GM23338 (cell line): ENCODE data around the gene METTL4. TPM values are rescaled to one million over a fixed set of nuclear protein-coding genes. Genes with fewer than 3 reads are reported as not detected.
"Not testable (repeated sequence)": the region's sequence is repeated elsewhere in the genome, so short reads cannot be mapped to it uniquely, and the experiment has no call there.

Source experiments
- ATAC-seq: fragments of 200-7000 bp; cut with Tn5 transposase; 3 replicates; pipeline ENCODE4 v1.9.1; 2020
- DNase-seq: peaks from one replicate; pipeline ENCODE4 v3.0.0-alpha.2; 2015; ENCODE audit warnings: low spot score
- H2AFZ ChIP-seq: fragments of 200-600 bp; sonication (generic); 2 replicates; pipeline ENCODE4 v1.8.0; 2016; ENCODE audit warnings: antibody characterized with exemption, mild to moderate bottlenecking, moderate library complexity
- H3F3A ChIP-seq: fragments of 200-600 bp; sonication (generic); replicated peaks from 2 replicates; pipeline ENCODE4 v1.8.0; 2017; ENCODE audit warnings: antibody characterized with exemption, mixed run types, low read depth
- H3K27ac ChIP-seq: fragments of 200-600 bp; sonication (generic); 2 replicates; pipeline ENCODE4 v1.6.1; 2016; ENCODE audit warnings: low read depth
- H3K27me3 ChIP-seq: fragments of 200-600 bp; sonication (generic); 2 replicates; pipeline ENCODE4 v1.8.0; 2016; ENCODE audit warnings: mild to moderate bottlenecking, mixed run types, moderate library complexity; ENCODE audit not compliant: insufficient read depth
- H3K36me3 ChIP-seq: fragments of 200-600 bp; sonication (generic); 2 replicates; pipeline ENCODE4 v1.8.0; 2016; ENCODE audit warnings: mild to moderate bottlenecking; ENCODE audit not compliant: insufficient read depth
- H3K4me1 ChIP-seq: fragments of 200-600 bp; sonication (generic); 2 replicates; pipeline ENCODE4 v1.8.0; 2016; ENCODE audit warnings: mild to moderate bottlenecking, moderate library complexity; ENCODE audit not compliant: insufficient read depth
- H3K4me2 ChIP-seq: fragments of 200-600 bp; sonication (generic); 2 replicates; pipeline ENCODE4 v1.7.1; 2017; ENCODE audit warnings: mixed run types
- H3K4me3 ChIP-seq: fragments of 200-600 bp; sonication (generic); 2 replicates; pipeline ENCODE4 v1.6.1; 2016; ENCODE audit warnings: mixed run types
- H3K79me2 ChIP-seq: fragments of 200-600 bp; sonication (generic); replicated peaks from 2 replicates; pipeline ENCODE4 v1.8.0; 2017; ENCODE audit warnings: mild to moderate bottlenecking; ENCODE audit not compliant: insufficient read depth
- H3K9me2 ChIP-seq: fragments of 200-600 bp; sonication (generic); 2 replicates; pipeline ENCODE4 v1.8.0; 2017; ENCODE audit not compliant: insufficient read depth
- H4K20me1 ChIP-seq: fragments of 200-600 bp; sonication (generic); replicated peaks from 2 replicates; pipeline ENCODE4 v1.8.0; 2017; ENCODE audit warnings: mild to moderate bottlenecking; ENCODE audit not compliant: insufficient read depth
- H3K27ac Mint-ChIP-seq: 2 replicates; pipeline ENCODE4 v1.8.0; 2020; ENCODE audit warnings: inconsistent platforms, mild to moderate bottlenecking, moderate library complexity, mixed read lengths
- H3K27me3 Mint-ChIP-seq: 3 replicates; pipeline ENCODE4 v1.8.0; 2022; ENCODE audit warnings: low read depth, mild to moderate bottlenecking, moderate library complexity, mixed read lengths, inconsistent platforms; ENCODE audit not compliant: insufficient read depth, poor library complexity
- H3K36me3 Mint-ChIP-seq: 3 replicates; pipeline ENCODE4 v1.8.0; 2021; ENCODE audit warnings: low read depth, mild to moderate bottlenecking, inconsistent platforms, moderate library complexity, mixed read lengths
- H3K4me1 Mint-ChIP-seq: 3 replicates; pipeline ENCODE4 v1.8.0; 2020; ENCODE audit warnings: mild to moderate bottlenecking, inconsistent platforms, mixed read lengths
- H3K4me3 Mint-ChIP-seq: 3 replicates; pipeline ENCODE4 v1.8.0; 2021; ENCODE audit warnings: moderate library complexity, mild to moderate bottlenecking, inconsistent platforms, mixed read lengths
- H3K9me3 Mint-ChIP-seq: 3 replicates; pipeline ENCODE4 v1.8.0; 2020; ENCODE audit warnings: moderate library complexity, mild to moderate bottlenecking, inconsistent platforms, mixed read lengths
- CREB1 ChIP-seq: fragments of 250-450 bp; sonication (Bioruptor Pico); IDR thresholded peaks from 2 replicates; pipeline ENCODE4 v1.5.0; 2020; ENCODE audit warnings: low read depth, mild to moderate bottlenecking, moderate library complexity
- EZH2 ChIP-seq: fragments of 200-600 bp; sonication (generic); IDR thresholded peaks from one replicate; pipeline ENCODE4 v1.8.0; 2017; ENCODE audit warnings: antibody characterized with exemption, mild to moderate bottlenecking, low read depth; ENCODE audit not compliant: unreplicated experiment
- EZH2phosphoT487 ChIP-seq: fragments of 200-600 bp; sonication (generic); IDR thresholded peaks from one replicate; pipeline ENCODE4 v1.8.1; 2018; ENCODE audit warnings: antibody characterized with exemption; ENCODE audit not compliant: unreplicated experiment
- JUNB ChIP-seq: IDR thresholded peaks from one replicate; pipeline ENCODE4 v1.6.1; 2016; ENCODE audit warnings: antibody characterized with exemption; ENCODE audit not compliant: unreplicated experiment
- NANOG ChIP-seq: IDR thresholded peaks from 2 replicates; pipeline ENCODE4 v1.6.1; 2016; ENCODE audit warnings: antibody characterized with exemption, borderline replicate concordance
- POLR2AphosphoS5 ChIP-seq: IDR thresholded peaks from 2 replicates; pipeline ENCODE4 v1.6.1; 2016; ENCODE audit warnings: antibody characterized with exemption, low read depth
- STAT1 ChIP-seq: IDR thresholded peaks from one replicate; pipeline ENCODE4 v1.6.1; 2016; ENCODE audit warnings: antibody characterized with exemption; ENCODE audit not compliant: unreplicated experiment
- ZNF114 ChIP-seq: fragments of 250-450 bp; sonication (Bioruptor Pico); IDR thresholded peaks from 2 replicates; pipeline ENCODE4 v1.5.0; 2020; ENCODE audit warnings: mild to moderate bottlenecking, moderate library complexity
- ZNF331 ChIP-seq: fragments of 250-450 bp; sonication (Bioruptor Pico); IDR thresholded peaks from 2 replicates; pipeline ENCODE4 v1.5.0; 2020; ENCODE audit warnings: low read depth, mild to moderate bottlenecking, moderate library complexity
- polyA plus RNA-seq: library from polyadenylated mRNA; unstranded; fragments of >200 nt; fragmentation: Nextera tagmentation; extraction: Ambion mirVana; gene quantifications from 2 replicates; pipeline ENCODE4 v1.2.1, GENCODE V29; 2016
- total RNA-seq: library from RNA; depleted of rRNA; stranded (reverse); fragments of >200 nt; shearing (Covaris generic); gene quantifications from 2 replicates; pipeline ENCODE4 v1.2.3, GENCODE V29; 2014
- TF ChIP-seq, protein P1 (sequence below), 2 experiments: fragments of 200-600 bp in 1 of 2; sonication (generic) in 1 of 2; conservative IDR thresholded peaks; 2 replicates each; pipeline versions ENCODE4 v1.5.1 to v1.6.1; 2016 to 2017; ENCODE audit warnings: antibody characterized with exemption in 2 of 2, low read depth in 2 of 2, mild to moderate bottlenecking in 2 of 2, moderate library complexity in 1 of 2
- TF ChIP-seq, protein P2 (sequence below): fragments of 250-450 bp; sonication (Bioruptor Pico); IDR thresholded peaks from 2 replicates; pipeline ENCODE4 v1.5.0; 2020; ENCODE audit warnings: mild to moderate bottlenecking, moderate library complexity
- TF ChIP-seq, protein P3 (sequence below): IDR thresholded peaks from one replicate; pipeline ENCODE4 v1.6.1; 2018; ENCODE audit warnings: antibody characterized with exemption; ENCODE audit not compliant: unreplicated experiment

METTL4 gene
- total and polyA plus RNA-seq, 2 experiments from 2014 or later, result 11.9 to 14.9 TPM

DNA sequence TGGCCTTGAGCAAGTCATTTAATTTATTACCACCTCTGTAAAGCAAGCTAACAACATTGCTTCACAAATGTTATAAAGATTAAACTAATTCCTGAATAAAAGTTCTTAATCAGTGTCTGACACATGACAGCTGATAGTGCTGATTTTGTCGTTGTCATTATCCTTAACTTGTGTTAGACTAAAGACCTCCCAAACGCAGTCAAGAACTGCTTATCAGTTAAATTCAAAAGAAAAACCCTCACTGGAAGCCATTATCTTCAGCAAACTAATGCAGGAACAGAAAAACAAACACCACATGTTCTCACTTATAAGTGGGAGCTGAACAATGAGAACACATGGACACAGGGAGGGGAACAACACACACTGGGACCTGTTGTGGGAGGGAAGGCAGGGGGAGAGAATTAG, 46.5 kb downstream of the METTL4 start:
- not testable (repeated sequence) for DNase-seq, H3K4me2 ChIP-seq, H3K9me2 ChIP-seq, H3K4me3 ChIP-seq, H3K79me2 ChIP-seq, H3K27ac Mint-ChIP-seq, H3F3A ChIP-seq, H3K27me3 ChIP-seq, H3K4me3 Mint-ChIP-seq, H3K27ac ChIP-seq, H3K36me3 Mint-ChIP-seq, H2AFZ ChIP-seq, H3K4me1 Mint-ChIP-seq, H4K20me1 ChIP-seq, H3K9me3 Mint-ChIP-seq, H3K27me3 Mint-ChIP-seq, H3K4me1 ChIP-seq, H3K36me3 ChIP-seq, ATAC-seq

DNA sequence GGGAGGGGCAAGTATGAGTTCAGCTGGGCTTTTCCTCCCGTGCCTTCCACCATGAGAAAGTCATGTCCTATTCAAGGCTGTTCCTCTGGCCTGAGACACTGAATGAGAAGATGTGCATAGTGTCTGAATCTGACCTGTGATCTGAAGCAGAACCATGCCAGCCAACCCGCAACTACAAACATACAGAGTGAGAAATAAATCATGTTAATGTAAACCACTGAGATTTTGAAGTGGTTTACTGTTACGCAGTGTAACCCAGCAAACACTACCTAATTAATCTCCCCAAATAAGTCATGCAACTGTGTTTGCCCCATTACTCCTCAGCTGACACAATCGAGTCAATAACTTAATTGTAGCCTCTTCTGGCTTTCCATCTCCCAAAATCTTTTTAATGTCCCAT, 49.2 kb downstream of the METTL4 start:
- H3K79me2 ChIP-seq, result no peaks in the 10 kb centered on the region
- Mint-ChIP-seq H3K4me1 (peaks cover 6% of the 10 kb centered on the region; the same call in 2 of the 3 replicates), H3K27ac (no peak overlapping the region), H3K36me3 (no peaks in the 10 kb centered on the region), H3K9me3 (no peaks in the 10 kb centered on the region), H3K4me3 (no peak overlapping the region), H3K27me3 (peaks cover 1% of the 10 kb centered on the region)
- H3K4me3 ChIP-seq, result no peak overlapping the region
- no peaks in the 10 kb centered on the region for H3K27me3 ChIP-seq
- no peaks in the 10 kb centered on the region for H3F3A ChIP-seq
- peaks cover 6% of the 10 kb centered on the region; the same call in 1 of the 2 replicates for H3K4me1 ChIP-seq
- H3K27ac ChIP-seq, result no peak overlapping the region
- H3K9me2 ChIP-seq, result no peaks in the 10 kb centered on the region
- no peak overlapping the region for H2AFZ ChIP-seq
- no peak overlapping the region for H3K4me2 ChIP-seq
- DNase-seq (no peak), ATAC-seq (no peak)
- H3K36me3 ChIP-seq, result no peaks in the 10 kb centered on the region
- no peaks in the 10 kb centered on the region for H4K20me1 ChIP-seq
- no peak for TF ChIP-seq ZNF114
- no peak for TF ChIP-seq NANOG
- TF ChIP-seq, protein P1, sequence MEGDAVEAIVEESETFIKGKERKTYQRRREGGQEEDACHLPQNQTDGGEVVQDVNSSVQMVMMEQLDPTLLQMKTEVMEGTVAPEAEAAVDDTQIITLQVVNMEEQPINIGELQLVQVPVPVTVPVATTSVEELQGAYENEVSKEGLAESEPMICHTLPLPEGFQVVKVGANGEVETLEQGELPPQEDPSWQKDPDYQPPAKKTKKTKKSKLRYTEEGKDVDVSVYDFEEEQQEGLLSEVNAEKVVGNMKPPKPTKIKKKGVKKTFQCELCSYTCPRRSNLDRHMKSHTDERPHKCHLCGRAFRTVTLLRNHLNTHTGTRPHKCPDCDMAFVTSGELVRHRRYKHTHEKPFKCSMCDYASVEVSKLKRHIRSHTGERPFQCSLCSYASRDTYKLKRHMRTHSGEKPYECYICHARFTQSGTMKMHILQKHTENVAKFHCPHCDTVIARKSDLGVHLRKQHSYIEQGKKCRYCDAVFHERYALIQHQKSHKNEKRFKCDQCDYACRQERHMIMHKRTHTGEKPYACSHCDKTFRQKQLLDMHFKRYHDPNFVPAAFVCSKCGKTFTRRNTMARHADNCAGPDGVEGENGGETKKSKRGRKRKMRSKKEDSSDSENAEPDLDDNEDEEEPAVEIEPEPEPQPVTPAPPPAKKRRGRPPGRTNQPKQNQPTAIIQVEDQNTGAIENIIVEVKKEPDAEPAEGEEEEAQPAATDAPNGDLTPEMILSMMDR (conservative IDR thresholded peaks at IDR 0.05; ENCODE audit: low read depth in 2 of 2), result no peak
- no peak for TF ChIP-seq JUNB
- TF ChIP-seq EZH2phosphoT487, result no peak
- TF ChIP-seq CREB1 (CRISPR knock-in tag), result no peak
- no peak for TF ChIP-seq ZNF331 (CRISPR knock-in tag)
- TF ChIP-seq, protein P2, sequence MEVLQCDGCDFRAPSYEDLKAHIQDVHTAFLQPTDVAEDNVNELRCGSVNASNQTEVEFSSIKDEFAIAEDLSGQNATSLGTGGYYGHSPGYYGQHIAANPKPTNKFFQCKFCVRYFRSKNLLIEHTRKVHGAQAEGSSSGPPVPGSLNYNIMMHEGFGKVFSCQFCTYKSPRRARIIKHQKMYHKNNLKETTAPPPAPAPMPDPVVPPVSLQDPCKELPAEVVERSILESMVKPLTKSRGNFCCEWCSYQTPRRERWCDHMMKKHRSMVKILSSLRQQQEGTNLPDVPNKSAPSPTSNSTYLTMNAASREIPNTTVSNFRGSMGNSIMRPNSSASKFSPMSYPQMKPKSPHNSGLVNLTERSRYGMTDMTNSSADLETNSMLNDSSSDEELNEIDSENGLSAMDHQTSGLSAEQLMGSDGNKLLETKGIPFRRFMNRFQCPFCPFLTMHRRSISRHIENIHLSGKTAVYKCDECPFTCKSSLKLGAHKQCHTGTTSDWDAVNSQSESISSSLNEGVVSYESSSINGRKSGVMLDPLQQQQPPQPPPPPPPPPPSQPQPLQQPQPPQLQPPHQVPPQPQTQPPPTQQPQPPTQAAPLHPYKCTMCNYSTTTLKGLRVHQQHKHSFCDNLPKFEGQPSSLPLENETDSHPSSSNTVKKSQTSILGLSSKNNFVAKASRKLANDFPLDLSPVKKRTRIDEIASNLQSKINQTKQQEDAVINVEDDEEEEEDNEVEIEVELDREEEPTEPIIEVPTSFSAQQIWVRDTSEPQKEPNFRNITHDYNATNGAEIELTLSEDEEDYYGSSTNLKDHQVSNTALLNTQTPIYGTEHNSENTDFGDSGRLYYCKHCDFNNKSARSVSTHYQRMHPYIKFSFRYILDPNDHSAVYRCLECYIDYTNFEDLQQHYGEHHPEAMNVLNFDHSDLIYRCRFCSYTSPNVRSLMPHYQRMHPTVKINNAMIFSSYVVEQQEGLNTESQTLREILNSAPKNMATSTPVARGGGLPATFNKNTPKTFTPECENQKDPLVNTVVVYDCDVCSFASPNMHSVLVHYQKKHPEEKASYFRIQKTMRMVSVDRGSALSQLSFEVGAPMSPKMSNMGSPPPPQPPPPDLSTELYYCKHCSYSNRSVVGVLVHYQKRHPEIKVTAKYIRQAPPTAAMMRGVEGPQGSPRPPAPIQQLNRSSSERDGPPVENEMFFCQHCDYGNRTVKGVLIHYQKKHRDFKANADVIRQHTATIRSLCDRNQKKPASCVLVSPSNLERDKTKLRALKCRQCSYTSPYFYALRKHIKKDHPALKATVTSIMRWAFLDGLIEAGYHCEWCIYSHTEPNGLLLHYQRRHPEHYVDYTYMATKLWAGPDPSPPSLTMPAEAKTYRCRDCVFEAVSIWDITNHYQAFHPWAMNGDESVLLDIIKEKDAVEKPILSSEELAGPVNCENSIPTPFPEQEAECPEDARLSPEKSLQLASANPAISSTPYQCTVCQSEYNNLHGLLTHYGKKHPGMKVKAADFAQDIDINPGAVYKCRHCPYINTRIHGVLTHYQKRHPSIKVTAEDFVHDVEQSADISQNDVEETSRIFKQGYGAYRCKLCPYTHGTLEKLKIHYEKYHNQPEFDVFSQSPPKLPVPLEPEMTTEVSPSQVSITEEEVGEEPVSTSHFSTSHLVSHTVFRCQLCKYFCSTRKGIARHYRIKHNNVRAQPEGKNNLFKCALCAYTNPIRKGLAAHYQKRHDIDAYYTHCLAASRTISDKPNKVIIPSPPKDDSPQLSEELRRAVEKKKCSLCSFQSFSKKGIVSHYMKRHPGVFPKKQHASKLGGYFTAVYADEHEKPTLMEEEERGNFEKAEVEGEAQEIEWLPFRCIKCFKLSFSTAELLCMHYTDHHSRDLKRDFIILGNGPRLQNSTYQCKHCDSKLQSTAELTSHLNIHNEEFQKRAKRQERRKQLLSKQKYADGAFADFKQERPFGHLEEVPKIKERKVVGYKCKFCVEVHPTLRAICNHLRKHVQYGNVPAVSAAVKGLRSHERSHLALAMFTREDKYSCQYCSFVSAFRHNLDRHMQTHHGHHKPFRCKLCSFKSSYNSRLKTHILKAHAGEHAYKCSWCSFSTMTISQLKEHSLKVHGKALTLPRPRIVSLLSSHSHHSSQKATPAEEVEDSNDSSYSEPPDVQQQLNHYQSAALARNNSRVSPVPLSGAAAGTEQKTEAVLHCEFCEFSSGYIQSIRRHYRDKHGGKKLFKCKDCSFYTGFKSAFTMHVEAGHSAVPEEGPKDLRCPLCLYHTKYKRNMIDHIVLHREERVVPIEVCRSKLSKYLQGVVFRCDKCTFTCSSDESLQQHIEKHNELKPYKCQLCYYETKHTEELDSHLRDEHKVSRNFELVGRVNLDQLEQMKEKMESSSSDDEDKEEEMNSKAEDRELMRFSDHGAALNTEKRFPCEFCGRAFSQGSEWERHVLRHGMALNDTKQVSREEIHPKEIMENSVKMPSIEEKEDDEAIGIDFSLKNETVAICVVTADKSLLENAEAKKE, result no peak
- no peak for TF ChIP-seq EZH2
- TF ChIP-seq, protein P3, sequence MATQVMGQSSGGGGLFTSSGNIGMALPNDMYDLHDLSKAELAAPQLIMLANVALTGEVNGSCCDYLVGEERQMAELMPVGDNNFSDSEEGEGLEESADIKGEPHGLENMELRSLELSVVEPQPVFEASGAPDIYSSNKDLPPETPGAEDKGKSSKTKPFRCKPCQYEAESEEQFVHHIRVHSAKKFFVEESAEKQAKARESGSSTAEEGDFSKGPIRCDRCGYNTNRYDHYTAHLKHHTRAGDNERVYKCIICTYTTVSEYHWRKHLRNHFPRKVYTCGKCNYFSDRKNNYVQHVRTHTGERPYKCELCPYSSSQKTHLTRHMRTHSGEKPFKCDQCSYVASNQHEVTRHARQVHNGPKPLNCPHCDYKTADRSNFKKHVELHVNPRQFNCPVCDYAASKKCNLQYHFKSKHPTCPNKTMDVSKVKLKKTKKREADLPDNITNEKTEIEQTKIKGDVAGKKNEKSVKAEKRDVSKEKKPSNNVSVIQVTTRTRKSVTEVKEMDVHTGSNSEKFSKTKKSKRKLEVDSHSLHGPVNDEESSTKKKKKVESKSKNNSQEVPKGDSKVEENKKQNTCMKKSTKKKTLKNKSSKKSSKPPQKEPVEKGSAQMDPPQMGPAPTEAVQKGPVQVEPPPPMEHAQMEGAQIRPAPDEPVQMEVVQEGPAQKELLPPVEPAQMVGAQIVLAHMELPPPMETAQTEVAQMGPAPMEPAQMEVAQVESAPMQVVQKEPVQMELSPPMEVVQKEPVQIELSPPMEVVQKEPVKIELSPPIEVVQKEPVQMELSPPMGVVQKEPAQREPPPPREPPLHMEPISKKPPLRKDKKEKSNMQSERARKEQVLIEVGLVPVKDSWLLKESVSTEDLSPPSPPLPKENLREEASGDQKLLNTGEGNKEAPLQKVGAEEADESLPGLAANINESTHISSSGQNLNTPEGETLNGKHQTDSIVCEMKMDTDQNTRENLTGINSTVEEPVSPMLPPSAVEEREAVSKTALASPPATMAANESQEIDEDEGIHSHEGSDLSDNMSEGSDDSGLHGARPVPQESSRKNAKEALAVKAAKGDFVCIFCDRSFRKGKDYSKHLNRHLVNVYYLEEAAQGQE, result no peak
- no peak for TF ChIP-seq POLR2AphosphoS5
- no peak for TF ChIP-seq STAT1
